ENCODE data around the gene P2RX4.

DNA sequence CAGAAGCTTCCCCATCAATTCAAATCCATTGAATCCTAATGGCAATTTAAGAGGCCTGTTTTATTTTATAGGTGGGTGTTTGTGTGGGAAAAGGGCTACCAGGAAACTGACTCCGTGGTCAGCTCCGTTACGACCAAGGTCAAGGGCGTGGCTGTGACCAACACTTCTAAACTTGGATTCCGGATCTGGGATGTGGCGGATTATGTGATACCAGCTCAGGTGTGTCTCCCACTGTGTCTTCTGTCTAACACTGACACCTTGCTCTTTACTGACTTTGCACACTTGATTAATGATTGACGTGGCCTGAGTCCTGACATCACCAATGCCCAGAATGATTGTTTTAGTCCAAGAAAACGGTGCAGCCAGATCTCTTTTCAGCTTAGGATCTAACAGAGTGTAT is 7.1 kb downstream of the P2RX4 start:
- TF ChIP-seq, protein P1, sequence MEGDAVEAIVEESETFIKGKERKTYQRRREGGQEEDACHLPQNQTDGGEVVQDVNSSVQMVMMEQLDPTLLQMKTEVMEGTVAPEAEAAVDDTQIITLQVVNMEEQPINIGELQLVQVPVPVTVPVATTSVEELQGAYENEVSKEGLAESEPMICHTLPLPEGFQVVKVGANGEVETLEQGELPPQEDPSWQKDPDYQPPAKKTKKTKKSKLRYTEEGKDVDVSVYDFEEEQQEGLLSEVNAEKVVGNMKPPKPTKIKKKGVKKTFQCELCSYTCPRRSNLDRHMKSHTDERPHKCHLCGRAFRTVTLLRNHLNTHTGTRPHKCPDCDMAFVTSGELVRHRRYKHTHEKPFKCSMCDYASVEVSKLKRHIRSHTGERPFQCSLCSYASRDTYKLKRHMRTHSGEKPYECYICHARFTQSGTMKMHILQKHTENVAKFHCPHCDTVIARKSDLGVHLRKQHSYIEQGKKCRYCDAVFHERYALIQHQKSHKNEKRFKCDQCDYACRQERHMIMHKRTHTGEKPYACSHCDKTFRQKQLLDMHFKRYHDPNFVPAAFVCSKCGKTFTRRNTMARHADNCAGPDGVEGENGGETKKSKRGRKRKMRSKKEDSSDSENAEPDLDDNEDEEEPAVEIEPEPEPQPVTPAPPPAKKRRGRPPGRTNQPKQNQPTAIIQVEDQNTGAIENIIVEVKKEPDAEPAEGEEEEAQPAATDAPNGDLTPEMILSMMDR (conservative IDR thresholded peaks at IDR 0.05; ENCODE audit: low read depth, low read length) = no peak
- TF ChIP-seq EZH2 (IDR thresholded peaks at IDR 0.05; ENCODE audit: borderline replicate concordance, low read depth, low read length, poor library complexity, severe bottlenecking) = no peak

Measured in A673 (cell line).